HG03457 (cell line): Measurements from ENCODE around the gene KLK15.
A peak's percentile ranks its signal among the peaks of the same experiment; 100 is the strongest.
"Not testable (repeated sequence)": the region's sequence is repeated elsewhere in the genome, so short reads cannot be mapped to it uniquely, and the experiment has no call there.

Experiments
- ATAC-seq: cut with Tn5 transposase; IDR thresholded peaks from one replicate; pipeline ENCODE4 v1.9.1; 2021; ENCODE audit warnings: moderate number of reproducible peaks; ENCODE audit not compliant: unreplicated experiment

KLK15 gene

DNA sequence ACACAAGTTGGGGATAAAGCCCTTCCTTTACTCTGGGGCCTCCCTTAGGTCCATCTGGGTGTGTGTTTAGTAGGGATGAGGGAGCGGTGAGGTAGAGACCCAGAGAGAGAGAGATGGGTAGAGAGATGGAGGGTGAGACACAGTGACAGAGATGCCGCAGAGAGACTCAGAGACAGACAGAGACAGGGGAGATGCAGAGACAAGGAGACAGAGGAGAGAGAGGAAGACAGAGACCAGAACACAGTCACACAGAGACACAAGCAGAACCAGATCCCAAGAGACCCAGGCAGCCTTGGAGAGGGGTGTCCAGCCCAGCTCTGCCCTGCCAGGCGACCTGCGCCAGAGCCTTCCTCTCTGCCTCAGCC is 12.1 kb downstream of the KLK15 start:
- no peak for ATAC-seq

DNA sequence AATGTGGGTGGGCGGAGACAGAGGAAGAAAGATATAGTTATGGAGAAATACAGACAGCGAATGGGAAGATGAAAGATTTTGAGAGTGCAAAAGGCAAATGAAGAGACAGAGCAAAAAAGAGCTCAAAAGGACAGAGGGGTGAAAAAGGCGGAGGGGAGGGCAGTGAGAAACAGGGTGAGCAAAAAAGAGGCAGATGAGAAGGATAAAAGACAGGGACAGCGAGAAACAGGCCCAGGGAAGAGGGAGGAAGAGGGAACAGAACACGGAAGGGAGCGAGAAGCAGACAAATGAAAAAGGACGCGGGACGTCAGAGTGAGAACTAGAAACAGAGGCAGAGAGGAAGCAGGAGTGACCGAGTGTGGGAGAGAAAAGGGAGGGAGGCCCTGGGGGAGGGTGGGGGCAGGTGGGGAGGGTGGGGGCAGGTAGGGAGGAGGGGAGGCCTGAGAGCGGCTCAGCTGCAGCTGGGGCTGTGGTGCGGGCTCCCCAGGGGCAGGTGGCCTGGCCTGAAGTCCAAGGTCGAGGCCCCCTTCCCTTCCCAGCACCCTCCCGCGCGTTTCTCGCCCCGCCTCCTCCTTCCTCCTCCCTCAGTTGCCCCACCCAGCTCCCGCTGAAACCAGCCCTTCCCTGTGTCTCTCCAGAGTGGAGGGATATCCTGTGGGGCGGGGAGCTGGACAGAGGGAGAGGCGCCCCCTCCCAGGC is 12.7 kb downstream of the KLK15 start:
- no peak for ATAC-seq

DNA sequence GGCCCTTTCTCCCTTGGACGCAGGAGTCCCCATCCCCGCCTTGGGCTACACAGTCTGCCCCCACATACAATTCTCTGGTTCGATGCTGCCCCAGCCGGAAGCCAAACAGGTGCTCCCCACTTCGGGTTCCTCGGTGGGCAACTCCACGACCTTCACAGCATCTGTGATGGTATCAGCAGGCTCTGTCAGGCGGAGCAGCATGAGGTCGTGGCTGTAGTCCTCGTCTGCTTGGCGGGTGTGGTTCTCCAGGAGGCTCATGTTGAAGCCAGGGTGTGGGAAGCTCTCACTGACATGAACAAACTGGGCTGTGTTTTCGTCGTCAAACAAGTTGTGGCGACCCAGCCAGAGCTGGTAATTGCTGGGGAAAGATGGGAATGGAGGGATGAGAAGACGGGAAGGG is 13.3 kb downstream of the KLK15 start:
- ATAC-seq = no peak

DNA sequence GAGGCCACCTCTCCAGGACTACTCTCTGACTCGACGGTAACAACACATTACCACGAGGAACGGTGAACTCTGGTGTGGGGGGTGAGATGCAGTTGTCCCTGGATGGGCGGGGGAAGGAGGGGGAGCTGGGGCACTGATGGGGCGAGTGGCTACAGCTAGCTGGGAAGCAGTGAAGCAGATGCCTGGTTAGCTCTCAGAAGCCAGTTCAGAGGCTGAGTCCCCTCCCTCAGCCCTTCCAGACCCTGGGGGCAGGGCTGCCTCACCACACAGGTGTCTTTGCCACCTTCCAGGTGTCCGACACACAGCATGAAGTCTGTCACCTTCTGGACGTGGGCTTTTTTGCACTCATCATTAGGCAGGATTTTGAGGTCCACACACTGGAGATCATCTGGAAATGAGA is 13.7 kb downstream of the KLK15 start:
- ATAC-seq = no peak

DNA sequence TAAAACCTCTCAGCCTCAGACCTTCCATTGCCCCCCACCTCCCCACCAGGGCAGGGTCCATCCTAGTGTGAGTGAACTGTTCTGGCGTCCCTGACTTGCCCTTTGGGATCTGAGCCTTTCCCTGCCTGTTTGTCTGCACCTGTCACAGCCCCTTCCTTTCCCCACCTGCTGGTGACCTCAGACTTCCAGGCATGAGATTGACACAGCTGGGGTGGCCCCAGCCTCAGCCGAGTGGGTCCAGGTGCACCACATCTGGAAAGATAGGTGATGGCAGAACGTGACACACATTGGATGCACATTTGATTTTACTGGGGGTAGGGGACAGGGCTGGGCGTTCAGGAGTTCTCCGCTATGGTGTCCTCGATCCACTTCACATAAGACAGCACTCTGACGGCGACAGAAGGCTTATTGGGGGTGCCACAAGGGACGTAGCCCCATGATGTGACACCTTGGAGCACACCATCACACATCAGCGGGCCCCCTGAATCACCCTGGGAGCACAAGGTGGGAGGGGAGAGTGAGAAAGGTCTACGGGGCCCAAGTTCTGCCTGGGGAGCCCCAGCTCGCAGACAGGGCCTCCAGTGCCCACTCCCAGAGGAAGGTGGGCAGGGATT is 14.4 kb downstream of the KLK15 start:
- no peak for ATAC-seq

DNA sequence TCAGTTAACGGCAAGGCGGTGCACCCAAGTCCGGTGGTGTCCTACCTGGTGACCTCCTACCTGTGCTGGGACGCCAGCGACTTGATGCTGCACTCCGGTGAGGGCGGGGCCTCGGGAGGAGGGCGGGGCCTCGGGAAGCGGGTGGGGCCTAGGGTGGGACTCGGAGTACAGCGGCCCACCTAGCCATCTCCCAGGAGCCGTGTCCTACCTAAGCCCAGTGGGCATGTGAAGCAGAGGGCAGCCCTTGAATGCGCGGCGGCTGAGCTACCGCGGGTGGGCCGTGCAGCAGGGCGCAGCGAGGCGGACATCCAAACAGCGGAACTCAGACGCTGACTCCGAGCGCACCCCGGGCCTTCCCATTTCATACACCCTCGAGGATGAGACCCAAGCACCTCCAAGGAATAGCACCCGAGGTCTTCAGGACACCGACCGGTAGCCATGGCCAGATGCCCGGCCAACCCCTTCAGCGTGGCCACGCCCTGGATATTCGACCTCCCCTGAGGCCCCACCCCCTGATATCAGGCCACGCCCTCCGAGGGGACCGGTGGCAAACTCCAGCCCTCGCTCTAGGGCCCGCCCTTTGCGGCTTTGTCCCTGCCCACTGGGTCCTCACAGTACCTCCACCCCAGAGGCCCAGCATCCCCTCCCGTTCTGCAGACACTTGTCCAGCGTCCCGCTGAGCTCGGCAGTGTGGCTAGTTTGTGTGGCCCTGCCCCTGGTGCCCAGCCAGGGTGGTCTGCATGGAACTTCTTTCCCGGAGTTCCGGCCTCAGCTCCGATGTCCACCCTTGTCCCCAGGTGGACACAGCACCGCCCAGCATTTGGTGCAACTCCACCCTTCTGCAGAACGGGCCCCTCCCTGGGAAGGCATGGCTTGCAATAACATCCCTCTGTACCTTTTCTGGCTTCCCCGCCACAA is 15.2 kb downstream of the KLK15 start:
- ATAC-seq = peak; percentile 34

DNA sequence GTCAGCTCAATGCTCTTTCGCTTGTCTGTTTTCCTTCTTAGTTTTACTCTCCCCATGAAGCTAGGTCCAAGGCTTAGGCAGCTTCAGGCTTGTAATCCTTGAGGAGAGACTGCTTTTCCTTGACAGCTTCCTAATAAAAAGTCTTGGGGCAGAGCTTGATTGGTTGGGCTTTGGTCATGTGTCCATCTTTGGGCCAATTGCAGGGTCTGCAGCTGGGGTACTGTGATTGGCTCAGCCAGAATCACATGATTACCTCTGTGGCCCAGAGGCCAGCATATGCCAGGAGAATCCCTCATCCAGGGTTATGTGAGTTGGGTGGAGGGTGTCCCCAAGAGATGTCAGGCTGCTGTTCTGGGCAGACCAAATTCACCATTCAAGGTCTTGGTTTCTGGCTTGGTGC is 17.9 kb downstream of the KLK15 start:
- ATAC-seq = no peak

DNA sequence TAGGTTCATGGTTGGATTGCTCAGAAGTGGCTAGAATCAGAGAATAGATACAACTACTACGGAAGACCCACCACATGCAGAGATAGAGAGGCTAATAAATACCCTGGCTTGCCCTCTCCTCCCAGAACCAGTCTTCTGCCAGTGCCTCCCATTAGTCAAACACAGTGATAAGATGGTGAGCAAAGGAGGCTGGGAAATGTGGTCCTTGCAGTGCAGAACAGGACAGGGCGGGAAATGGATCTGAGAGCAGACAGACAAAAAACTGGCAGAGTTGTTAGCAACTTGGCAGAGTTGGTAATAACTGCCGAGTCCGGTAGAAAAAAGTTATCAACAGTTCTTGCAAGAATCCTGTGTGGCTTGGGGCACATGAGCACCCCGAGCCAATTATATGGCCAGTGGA is 18.5 kb downstream of the KLK15 start:
- no peak for ATAC-seq

DNA sequence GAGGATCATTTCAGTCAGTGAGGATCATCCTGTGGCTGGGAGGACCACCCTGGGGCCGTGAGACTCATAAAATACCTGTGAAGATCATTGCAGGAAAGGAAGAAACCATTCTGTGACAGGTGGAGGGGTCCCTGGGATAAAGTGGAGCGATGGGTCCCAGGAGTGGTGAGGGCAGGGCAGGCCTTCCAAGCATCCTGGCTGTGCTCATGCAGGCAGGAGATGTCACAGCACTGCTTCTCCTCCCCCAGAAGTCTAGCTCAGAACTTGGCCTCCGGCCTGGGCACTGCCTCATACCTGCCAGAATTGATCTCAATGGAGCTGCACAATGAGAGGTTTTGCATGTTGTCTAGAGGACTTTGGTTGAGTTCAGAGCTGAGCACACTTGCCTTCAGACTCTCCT is 20.9 kb downstream of the KLK15 start:
- ATAC-seq = no peak

DNA sequence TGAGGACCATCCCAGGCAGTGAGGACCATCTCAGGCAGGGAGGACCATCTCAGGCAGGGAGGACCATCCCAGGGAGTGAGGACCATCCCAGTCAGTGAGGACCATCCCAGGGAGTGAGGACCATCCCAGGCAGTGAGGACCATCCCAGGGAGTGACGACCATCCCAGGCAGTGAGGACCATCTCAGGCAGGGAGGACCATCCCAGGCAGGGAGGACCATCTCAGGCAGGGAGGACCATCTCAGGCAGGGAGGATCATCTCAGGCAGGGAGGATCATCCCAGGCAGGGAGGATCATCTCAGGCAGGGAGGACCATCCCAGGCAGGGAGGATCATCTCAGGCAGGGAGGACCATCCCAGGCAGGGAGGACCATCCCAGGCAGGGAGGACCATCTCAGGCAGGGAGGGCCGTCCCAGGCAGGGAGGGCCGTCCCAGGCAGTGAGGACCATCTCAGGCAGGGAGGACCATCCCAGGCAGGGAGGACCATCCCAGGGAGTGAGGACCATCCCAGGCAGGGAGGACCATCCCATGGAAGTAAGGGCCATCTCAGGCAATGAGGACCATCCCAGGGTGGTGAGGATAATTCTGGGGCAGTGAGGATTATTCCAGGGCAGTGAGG is 21.6 kb downstream of the KLK15 start:
- not testable (repeated sequence) for ATAC-seq

DNA sequence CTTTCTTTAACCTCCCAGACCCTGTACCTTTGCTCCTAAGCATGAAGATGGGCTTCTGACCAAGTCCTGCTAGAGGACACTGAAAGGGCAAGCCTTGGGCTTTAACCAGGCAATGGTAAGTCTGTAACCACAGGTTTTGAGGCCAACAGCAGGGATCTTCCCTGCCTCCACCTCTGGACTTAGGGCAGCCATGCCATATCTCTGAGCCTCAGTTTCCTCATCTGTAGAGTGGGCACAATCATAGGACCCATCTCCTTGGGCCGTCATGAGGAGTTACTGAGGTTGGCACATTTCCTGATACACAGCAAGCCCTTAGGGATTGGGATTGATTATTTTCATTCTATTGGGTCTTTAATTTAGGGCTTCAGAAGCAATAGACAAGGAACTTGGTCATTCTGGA is 24.5 kb downstream of the KLK15 start:
- ATAC-seq = no peak

DNA sequence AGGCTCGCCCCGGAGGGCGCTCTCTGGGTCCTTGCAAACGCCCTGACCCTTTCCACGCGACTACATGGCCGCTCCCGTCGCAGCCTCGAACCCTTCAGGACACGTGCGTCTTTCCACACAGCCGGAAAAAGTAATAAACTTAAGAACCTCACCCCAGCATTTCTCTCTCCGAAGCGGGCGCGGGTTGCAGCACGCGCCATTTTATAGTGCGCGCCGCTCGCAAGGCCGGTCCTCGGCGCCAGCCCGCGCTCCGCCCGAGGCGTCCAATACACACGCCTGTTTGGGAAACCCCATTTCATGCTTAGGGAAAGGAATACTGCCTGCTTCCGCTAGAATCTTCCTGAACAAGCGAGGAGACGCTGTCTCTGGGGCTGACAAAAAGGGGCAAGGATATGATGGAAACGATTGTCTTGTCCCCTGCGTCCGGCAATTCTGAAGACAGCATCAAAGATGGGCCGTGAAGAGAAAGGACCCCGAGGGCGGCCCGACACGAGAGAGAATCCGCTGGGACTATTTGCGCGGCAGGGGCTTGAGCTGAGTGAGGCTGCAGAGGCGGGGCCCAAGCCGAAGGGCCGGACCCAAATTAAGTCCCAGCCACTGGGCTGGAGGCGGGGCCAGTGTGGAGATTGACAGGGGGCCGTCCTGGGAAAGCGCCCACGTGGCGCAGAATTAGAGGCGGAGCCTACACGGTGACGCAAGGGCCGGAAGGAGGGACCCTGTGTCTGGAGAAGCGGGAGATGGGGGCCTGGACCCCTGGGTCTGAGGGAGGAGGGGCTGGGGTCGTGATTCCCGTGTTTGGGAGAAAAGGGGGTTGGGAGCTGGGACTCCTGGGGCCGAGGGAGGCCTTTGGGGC is 28.7 kb downstream of the KLK15 start:
- ATAC-seq = peak; percentile 81

DNA sequence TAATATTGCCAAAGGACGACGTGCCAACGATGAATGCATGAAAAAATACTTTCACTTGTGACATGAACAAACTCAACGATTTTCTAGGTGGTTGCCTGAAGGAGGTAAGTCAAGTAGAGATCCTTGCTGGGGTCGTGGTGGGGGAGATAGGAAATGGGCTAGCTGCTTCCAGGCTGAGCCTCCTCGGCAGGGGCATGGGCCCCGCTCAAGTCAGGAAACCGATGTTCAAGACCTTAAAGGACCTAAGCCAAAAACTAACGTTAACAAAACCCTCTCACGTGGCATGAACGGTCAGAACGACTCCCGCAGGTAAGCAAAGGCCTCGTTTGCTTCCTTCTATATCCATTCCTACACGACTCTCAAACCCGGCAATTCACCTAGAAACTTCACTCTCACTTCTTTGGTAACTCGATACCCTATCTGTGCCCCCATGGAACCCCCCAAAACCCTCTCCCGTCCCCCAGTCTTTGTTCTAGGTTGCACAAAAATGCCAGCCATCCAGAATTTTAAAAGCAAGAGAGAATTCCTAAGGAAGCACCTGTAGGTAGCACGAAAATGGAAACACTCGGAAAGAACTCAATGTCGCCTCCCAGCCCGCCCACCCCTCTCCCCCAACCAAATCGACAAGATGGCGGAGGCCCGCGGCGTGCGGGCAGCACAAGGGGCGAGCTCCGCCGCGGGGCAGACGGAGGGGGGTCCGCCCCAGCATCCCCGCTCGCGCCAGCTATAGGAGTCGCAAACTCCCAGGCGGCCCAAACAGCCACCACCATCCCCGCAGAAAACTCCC is 29.5 kb downstream of the KLK15 start:
- no peak for ATAC-seq

DNA sequence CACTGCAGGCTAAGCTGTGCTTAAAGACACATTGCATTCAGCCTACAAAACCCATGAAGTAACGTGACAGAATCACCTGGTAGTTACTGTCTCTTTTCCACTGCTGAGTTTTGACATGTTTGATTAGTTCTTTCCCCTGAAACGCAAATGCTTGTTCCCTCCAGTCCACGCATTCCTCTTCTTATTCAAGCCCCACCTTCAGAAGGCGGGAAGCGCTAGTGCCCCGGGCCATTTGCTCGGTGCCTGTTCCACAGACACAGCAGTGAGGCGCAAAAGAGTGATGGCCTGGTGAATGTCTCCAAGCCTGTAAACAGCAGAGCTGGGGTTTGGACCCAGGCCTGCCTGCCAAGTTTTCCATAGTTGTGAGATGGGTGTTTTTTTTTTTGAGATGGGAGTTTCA is 32.3 kb downstream of the KLK15 start:
- ATAC-seq = no peak

DNA sequence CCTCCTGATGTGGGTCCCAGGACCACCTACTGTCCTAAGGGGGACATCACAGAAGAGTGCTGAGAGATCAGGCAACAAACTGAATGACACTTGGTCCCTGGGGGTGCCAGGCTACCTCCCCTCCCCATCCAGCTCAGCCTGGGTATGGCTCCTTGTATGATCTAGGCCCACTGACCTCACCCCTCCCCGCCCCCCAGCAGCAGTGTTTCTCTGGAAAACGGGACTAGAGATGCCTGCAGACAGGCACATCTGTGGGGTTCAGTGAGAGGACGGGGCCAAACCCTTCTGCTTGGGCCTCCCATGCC is 33.9 kb downstream of the KLK15 start:
- ATAC-seq = no peak

DNA sequence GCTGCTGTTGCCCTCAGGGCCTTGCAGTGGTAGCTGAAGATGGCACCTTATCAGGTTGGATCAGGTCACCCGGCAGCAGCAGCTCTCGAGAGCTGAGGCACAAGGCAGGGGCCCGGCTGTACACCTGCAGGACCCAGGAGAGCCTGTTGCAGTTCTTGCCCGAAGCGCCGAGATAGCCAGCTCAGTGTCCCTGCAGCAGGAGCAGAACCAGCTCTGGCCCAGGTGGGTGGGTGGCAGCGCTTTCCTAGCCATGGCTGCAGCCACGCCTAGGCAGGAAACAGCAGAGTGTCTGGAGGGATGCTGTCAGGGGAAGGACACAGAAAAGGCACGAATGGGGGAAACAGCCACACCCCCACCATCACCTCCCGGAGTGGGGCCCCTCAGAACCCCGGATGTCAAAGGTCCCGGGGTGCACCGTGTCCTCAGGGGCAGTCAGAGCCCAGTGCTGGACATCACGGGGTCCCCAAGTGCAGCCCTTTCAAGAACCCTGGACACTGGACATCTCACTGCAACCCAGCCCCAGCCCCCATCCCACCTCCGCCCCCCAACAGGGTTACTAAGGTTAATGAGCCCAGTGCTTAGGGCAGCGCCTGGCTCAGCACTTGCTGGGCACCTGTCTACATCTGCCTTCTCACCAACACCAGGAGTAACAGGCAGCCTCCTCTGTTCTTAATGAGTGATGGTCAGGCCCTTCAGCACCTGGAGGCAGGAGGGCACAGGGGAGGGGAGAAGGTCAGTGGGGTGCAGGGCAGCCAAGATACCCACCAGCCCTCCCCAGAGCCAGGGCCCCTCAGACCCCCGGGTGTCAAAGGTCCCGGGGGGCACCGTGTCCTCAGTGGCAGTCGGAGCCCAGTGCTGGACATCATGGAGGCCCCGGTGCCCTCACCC is 34.5 kb downstream of the KLK15 start:
- no peak for ATAC-seq

DNA sequence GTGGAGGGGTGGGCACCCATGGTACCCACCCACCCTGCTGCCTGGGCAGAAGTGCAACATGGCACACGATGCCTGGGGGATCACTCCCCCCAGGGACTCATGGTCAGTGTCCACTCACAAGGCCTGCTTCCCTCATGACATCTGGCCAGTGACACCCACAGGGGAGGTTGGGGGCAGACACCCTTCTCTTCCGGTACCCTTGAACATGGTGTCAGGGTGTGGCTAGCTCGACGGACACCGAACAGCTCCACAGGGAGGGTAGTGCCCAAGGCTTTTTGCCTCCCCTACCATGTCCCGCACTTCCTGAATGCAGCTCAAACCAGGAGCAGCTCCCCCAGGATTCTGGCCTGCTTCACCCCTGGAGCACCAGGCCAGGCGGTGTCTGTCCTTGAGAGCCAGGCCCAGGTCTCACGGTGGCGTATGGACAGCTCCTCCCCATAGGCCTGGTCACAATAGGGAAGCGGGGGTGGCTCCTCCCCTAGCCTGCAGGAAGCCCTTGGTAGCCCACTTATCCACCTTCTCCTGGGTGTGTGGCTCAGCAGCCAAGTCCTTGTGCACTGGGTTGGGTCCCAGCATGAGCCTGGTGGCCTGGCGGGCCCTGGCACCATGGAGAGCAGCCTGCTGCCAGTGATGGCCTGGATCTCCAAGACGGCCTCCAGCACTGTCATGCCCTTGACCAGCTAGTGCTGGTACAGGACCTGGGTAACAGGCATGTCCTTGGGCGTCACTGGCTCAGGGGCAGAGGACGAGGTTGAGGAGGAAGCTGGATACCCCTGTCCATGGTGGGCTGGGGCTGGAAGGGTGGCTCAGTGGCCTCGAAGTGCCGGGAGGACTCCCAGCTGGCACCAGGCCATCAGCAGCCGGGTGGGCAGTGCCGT is 35.4 kb downstream of the KLK15 start:
- ATAC-seq = no peak

DNA sequence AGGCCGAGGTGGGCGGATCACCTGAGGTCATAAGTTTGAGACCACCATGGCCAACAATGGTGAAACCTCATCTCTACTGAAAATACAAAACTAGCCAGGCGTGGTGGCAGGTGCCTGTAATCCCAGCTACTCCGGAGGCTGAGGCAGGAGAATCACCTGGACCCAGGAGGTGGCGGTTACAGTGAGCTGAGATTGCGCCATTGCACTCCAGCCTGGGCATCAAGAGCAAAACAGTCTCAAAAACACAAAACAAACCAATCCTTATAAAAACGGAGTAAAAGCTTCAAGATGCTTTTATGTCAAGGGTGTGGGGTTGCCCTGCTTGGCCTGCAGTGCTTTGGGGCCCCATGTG is 36.0 kb downstream of the KLK15 start:
- no peak for ATAC-seq
